Choroid plexus epithelial cell (primary cell): ENCODE results near the gene M6PR.
"Not testable (repeated sequence)": the region's sequence is repeated elsewhere in the genome, so short reads cannot be mapped to it uniquely, and the experiment has no call there.

Source experiments
- DNase-seq: peaks from one replicate; pipeline ENCODE4 v3.0.0-alpha.2; 2010; ENCODE audit warnings: low read depth
- H3K4me3 ChIP-seq: 2 replicates; pipeline ENCODE4 v1.5.1; 2011; ENCODE audit warnings: low read depth, mild to moderate bottlenecking, control low read depth, low read length, moderate library complexity
- TF ChIP-seq, protein P1 (sequence below): conservative IDR thresholded peaks from 2 replicates; pipeline ENCODE4 v1.5.1; 2011; ENCODE audit warnings: low read depth, mild to moderate bottlenecking, control low read depth, inconsistent platforms, low read length, moderate library complexity

M6PR gene

DNA sequence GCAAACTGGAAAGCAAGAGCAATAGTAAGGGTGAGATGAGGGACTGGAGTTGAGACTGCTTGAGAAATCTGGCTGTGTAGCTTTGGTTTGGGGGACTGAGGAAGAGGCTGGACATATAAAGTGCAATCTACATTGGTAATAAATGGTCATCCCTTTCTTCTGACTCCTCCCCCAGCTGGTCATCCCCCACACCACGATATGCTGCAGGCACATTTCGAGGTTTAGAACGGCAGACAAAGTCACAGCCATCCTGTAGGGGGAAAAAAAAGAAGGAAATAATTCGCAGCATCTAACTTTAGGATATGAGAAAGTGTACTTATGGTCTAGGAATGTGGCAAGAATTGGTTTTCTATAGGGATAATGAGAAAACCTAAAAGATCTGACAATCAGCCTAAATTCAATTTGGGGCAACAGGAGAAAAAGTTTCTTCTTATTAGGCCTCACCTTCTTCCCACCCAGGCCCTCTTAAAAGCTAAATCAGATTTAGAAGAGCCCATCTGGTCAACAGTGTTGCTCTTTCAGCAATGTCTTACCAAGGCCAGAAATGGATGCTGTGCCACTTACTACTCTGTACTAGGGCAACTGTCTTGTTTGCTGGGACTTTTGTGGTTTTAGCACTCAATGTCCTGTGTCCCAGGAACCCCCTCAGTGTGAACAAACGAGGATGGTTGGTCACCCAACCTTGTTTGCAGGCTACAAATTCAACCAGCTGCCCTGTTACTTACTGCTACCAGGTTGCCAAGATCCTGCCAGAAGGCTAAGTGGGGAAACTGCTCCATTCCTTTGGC lies 7.6 kb downstream of the M6PR start:
- DNase-seq: no peak
- TF ChIP-seq, protein P1, sequence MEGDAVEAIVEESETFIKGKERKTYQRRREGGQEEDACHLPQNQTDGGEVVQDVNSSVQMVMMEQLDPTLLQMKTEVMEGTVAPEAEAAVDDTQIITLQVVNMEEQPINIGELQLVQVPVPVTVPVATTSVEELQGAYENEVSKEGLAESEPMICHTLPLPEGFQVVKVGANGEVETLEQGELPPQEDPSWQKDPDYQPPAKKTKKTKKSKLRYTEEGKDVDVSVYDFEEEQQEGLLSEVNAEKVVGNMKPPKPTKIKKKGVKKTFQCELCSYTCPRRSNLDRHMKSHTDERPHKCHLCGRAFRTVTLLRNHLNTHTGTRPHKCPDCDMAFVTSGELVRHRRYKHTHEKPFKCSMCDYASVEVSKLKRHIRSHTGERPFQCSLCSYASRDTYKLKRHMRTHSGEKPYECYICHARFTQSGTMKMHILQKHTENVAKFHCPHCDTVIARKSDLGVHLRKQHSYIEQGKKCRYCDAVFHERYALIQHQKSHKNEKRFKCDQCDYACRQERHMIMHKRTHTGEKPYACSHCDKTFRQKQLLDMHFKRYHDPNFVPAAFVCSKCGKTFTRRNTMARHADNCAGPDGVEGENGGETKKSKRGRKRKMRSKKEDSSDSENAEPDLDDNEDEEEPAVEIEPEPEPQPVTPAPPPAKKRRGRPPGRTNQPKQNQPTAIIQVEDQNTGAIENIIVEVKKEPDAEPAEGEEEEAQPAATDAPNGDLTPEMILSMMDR: no peak
- H3K4me3 ChIP-seq: no peak overlapping the region

DNA sequence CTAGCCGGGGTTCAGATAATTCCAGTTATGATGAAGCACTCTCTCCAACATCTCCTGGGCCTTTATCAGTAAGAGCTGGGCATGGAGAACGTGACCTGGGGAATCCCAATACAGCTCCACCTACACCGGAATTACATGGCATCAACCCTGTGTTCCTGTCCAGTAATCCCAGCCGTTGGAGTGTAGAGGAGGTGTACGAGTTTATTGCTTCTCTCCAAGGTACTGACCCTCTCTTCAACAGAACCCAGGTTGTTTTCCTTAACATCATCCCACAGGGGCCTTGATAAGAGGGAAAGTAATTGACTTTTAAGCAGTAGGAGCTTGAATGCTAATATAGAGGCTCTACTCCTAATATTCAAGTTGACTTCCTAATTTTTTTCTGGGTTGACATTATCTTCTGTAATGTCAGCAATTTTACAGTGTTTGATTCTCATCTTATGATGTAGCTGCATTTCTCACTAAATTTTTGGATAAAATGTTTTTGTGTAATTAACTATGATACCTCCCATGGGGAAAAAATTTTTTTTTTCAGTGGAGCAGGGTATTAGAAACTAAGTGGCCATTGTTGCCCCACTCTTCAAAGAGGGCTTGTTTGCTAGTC lies 11.5 kb downstream of the M6PR start:
- DNase-seq, H3K4me3 ChIP-seq: not testable (repeated sequence)

DNA sequence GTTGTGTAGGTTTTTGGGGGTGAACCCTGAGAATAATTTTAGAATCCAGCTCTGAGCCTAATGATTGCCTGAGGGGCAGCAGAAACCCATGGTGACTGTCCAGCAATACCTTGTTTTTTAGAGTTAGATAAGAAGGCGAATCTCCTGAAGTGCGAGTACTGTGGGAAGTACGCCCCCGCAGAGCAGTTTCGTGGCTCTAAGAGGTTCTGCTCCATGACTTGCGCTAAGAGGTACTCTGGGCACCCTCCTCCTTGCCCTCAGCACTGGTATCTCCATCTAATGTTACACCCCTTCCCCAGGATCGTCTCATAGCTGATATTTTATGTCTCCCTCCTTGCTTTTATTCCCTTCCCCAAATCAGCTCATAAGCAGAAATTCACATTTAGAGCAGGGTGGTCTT lies 12.7 kb downstream of the M6PR start:
- TF ChIP-seq, protein P1: no peak
- H3K4me3 ChIP-seq: no peak overlapping the region
- no peak for DNase-seq

DNA sequence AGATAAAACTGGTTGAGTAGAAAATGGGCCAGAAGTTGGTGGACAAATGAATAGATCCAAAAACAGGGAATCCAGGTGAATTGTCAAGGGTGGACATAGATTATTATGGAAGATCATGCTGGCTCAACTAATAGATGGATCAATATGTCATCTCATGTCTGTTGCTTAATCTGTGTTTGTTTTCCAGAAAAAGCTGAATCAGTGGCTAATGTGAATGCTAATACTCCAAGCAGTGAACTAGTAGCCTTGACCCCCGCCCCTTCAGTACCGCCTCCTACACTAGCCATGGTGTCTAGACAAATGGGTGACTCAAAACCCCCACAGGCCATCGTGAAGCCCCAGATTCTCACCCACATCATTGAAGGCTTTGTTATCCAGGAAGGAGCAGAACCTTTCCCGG lies 15.4 kb downstream of the M6PR start:
- DNase-seq, H3K4me3 ChIP-seq: not testable (repeated sequence)

DNA sequence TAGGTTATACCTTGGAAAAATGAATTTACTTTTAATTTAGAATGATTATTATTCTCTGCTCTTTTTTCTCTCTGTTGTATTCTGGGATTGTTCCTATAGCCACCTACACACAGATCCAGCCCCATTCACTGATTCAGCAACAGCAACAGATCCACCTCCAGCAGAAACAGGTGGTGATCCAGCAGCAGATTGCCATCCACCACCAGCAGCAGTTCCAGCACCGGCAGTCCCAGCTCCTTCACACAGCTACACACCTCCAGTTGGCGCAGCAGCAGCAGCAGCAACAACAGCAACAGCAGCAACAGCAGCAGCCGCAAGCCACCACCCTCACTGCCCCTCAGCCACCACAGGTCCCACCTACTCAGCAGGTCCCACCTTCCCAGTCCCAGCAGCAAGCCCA lies 17.0 kb downstream of the M6PR start:
- not testable (repeated sequence) for DNase-seq, H3K4me3 ChIP-seq

DNA sequence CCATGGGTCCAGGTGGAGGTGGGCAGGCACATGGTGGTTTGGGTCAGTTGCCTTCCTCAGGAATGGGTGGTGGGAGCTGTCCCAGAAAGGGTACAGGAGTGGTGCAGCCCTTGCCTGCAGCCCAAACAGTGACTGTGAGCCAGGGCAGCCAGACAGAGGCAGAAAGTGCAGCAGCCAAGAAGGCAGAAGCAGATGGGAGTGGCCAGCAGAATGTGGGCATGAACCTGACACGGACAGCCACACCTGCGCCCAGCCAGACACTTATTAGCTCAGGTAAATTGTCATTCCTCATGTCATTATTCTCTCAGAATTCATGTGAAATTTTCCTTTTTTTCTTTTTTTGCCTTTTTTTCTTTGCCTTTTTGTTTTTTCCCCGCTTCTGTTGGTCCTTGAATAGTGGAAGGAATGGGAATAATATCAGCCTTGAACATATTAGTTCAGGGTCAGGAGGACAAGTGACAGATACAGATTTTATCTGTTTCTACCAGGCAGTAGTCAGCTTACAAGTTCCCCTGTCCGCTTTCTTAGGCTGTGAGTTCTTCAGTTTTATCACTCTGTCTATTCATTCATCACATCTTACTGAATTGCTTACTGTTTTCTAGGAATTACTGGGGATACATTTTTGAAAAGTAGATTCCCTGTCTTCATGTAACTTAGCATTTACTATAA lies 18.7 kb downstream of the M6PR start:
- DNase-seq, H3K4me3 ChIP-seq: not testable (repeated sequence)

DNA sequence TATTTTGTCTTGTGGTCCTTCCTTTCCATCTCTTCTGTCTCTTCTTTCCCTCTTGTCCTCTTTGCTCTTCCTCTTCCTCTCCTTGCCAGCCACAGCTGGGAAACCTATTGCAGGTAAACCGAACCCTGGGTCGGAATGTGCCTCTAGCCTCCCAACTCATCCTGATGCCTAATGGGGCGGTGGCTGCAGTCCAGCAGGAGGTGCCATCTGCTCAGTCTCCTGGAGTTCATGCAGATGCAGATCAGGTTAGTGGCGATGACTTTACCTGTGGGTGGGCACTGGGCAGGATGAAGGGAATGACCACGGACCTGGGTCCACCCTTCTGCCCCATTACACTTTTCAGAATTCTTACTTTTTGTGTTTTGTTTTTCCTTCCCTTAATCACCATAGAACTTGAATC lies 26.9 kb downstream of the M6PR start:
- H3K4me3 ChIP-seq: no peak overlapping the region
- no peak for DNase-seq
- TF ChIP-seq, protein P1: no peak

DNA sequence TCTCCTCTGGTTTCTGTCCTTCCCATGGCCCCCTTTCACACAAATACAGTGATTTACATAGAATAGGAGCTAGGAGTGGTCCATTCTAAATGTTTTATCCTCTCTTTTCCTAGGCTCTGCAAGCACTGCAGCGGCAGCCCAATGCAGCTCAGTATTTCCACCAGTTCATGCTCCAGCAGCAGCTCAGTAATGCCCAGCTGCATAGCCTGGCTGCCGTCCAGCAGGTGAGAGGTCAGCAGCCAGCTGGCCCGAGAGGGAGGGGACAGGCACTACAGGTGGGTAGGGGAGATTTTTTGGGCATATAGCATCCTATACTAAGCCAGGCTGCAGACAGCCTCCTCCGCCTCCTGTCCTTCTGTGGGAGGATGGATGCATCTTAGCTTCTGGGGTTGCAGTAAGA lies 29.8 kb downstream of the M6PR start:
- not testable (repeated sequence) for DNase-seq, H3K4me3 ChIP-seq

DNA sequence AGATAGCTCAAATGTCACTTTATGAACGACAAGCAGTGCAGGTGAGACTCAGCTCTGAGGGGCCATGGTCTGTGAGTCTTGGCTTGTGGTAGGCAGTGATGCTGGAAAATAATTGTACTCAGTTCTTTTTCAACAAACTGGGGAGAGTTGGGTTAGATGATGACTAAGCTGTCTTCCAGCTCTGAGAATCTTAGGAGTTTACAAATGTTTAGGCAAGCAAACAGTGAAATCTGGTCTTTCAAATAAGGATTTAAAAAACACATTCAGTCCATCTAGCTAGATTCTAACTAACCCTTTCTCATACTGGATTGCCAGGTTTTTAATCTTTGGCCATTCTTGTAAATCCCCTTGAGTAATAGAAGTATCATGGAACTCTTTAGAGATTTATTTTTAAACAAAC lies 31.7 kb downstream of the M6PR start:
- H3K4me3 ChIP-seq: no peak overlapping the region
- peak; percentile 14 for DNase-seq
- TF ChIP-seq, protein P1: no peak
